ENCODE results near the gene SLC6A8. TPM values are rescaled to one million over a fixed set of nuclear protein-coding genes. Genes with fewer than 3 reads are reported as not detected.
A peak's percentile ranks its signal among the peaks of the same experiment; 100 is the strongest.
"Not testable (repeated sequence)": the region's sequence is repeated elsewhere in the genome, so short reads cannot be mapped to it uniquely, and the experiment has no call there.

The SLC6A8 gene
- total and polyA plus RNA-seq, 5 experiments from 2014 or later, result 0.04 to 0.49 (median 0.24) TPM; not detected in 1

GRCh38 chrX:153669901-153670731 is 17.6 kb upstream of the SLC6A8 start:
- ATAC-seq (no peak), DNase-seq (no peak)
- Mint-ChIP-seq H3K36me3 (peaks cover 0 to 2% (median 0%) of the 10 kb centered on the region in 3 donors), H3K27me3 (peaks cover 6 to 36% (median 27%) of the 10 kb centered on the region in 5 donors), H3K4me3 (no peak overlapping the region), H3K9me3 (peaks cover 0 to 2% (median 0%) of the 10 kb centered on the region in 9 donors), H3K4me1 (peaks cover 5 to 9% (median 7%) of the 10 kb centered on the region in 4 donors), H3K27ac (no peak overlapping the region)
- POLR2A ChIA-PET, result no interaction called here

- Mint-ChIP-seq H3K4me1 (peaks cover 5 to 9% (median 7%) of the 10 kb centered on the region in 4 donors), H3K4me3 (no peak overlapping the region), H3K27ac (no peak overlapping the region), H3K9me3 (peaks cover 0 to 2% (median 0%) of the 10 kb centered on the region in 9 donors), H3K36me3 (peaks cover 0 to 2% (median 0%) of the 10 kb centered on the region in 3 donors), H3K27me3 (peaks cover 6 to 36% (median 23%) of the 10 kb centered on the region in 5 donors)
- POLR2A ChIA-PET, result no interaction called here
- DNase-seq, result no peak
- no peak for ATAC-seq
Observed at GRCh38 chrX:153670748-153671588, 16.8 kb upstream of the SLC6A8 start.

GRCh38 chrX:153671589-153672530 is 15.9 kb upstream of the SLC6A8 start:
- POLR2A ChIA-PET, result no interaction called here
- no peak for DNase-seq
- Mint-ChIP-seq H3K27me3 (peaks cover 6 to 36% (median 21%) of the 10 kb centered on the region in 5 donors), H3K4me3 (no peak overlapping the region), H3K27ac (no peak overlapping the region), H3K9me3 (peaks cover 0 to 2% (median 0%) of the 10 kb centered on the region in 9 donors), H3K4me1 (peaks cover 5 to 9% (median 7%) of the 10 kb centered on the region in 4 donors), H3K36me3 (peaks cover 0 to 2% (median 0%) of the 10 kb centered on the region in 3 donors)
- no peak for ATAC-seq

- Mint-ChIP-seq H3K4me1 (peaks cover 4 to 6% (median 5%) of the 10 kb centered on the region in 4 donors), H3K4me3 (peak overlapping the region in 6 of 10 donors; percentile 24 to 49 (median 36)), H3K27me3 (peaks cover 6 to 28% (median 18%) of the 10 kb centered on the region in 5 donors), H3K9me3 (peaks cover 0 to 2% (median 0%) of the 10 kb centered on the region in 9 donors), H3K36me3 (peaks cover 0 to 2% (median 0%) of the 10 kb centered on the region in 3 donors), H3K27ac (no peak overlapping the region)
- POLR2A ChIA-PET, result no interaction called here
- DNase-seq (no peak), ATAC-seq (no peak)
Observed at GRCh38 chrX:153672531-153673427, 14.9 kb upstream of the SLC6A8 start.

- H3K4me3 Mint-ChIP-seq, result peak within 1 kb of the TSS in 8 of 10 donors; percentile 30 to 72 (median 49)
- H3K27ac Mint-ChIP-seq, result peak within 1 kb of the TSS in 2 of 10 donors; percentile 5 to 67
- no peak for DNase-seq
- H3K9me3 Mint-ChIP-seq, result peaks cover 0 to 2% (median 0%) of the 10 kb centered on the region in 9 donors
- peak in 1 of 2 donors; percentile 27 for ATAC-seq
- peaks cover 0 to 2% (median 0%) of the 10 kb centered on the region in 4 donors for H3K4me1 Mint-ChIP-seq
- peaks cover 0 to 2% (median 0%) of the 10 kb centered on the region in 3 donors for H3K36me3 Mint-ChIP-seq
- H3K27me3 Mint-ChIP-seq, result peaks cover 6 to 24% (median 15%) of the 10 kb centered on the region in 5 donors
- POLR2A ChIA-PET, result no interaction called here
Observed at GRCh38 chrX:153673428-153674218, 14.1 kb upstream of the SLC6A8 start, which contains the start of gene PNCK. TSS of gene PNCK (minus strand) at chrX:153673813. CDS start at chrX:153673076, 737 bp downstream.

GRCh38 chrX:153674219-153674851 is 13.4 kb upstream of the SLC6A8 start:
- Mint-ChIP-seq H3K4me3 (peak overlapping the region in 7 of 10 donors; percentile 30 to 72 (median 53)), H3K9me3 (peaks cover 0 to 2% (median 0%) of the 10 kb centered on the region in 9 donors), H3K27me3 (peaks cover 6 to 24% (median 17%) of the 10 kb centered on the region in 5 donors), H3K4me1 (peaks cover 0 to 2% (median 0%) of the 10 kb centered on the region in 4 donors), H3K27ac (peak overlapping the region in 2 of 10 donors; percentile 5 to 67), H3K36me3 (peaks cover 0 to 2% (median 0%) of the 10 kb centered on the region in 3 donors)
- POLR2A ChIA-PET, result no interaction called here
- ATAC-seq (no peak), DNase-seq (no peak)

GRCh38 chrX:153681175-153681574 is 6.6 kb upstream of the SLC6A8 start:
- ATAC-seq, result no peak
- Mint-ChIP-seq H3K4me3 (no peak overlapping the region), H3K27me3 (peaks cover 0 to 6% (median 3%) of the 10 kb centered on the region in 5 donors), H3K9me3 (peaks cover 0 to 5% (median 0%) of the 10 kb centered on the region in 9 donors), H3K27ac (no peak overlapping the region), H3K36me3 (no peaks in the 10 kb centered on the region), H3K4me1 (no peaks in the 10 kb centered on the region)
- no peak for DNase-seq
- POLR2A ChIA-PET, result no interaction called here

- not testable (repeated sequence) for H3K4me3 Mint-ChIP-seq, H3K4me1 Mint-ChIP-seq, H3K36me3 Mint-ChIP-seq, H3K9me3 Mint-ChIP-seq, H3K27ac Mint-ChIP-seq, DNase-seq, ATAC-seq
- peaks cover 0 to 12% (median 5%) of the 10 kb centered on the region in 5 donors for H3K27me3 Mint-ChIP-seq
- POLR2A ChIA-PET, result interaction anchor here (0.6 kb wide), 1 partner anchor 819 kb away, joined by 7 read pairs; no protein-coding TSS in a partner anchor
Observed at GRCh38 chrX:153683486-153683885, 4.2 kb upstream of the SLC6A8 start.

GRCh38 chrX:153684467-153685155 is 3.1 kb upstream of the SLC6A8 start:
- POLR2A ChIA-PET, result no interaction called here
- Mint-ChIP-seq H3K4me1 (peaks cover 0 to 6% (median 0%) of the 10 kb centered on the region in 4 donors), H3K36me3 (no peaks in the 10 kb centered on the region), H3K9me3 (peaks cover 0 to 5% (median 0%) of the 10 kb centered on the region in 9 donors), H3K4me3 (no peak overlapping the region), H3K27me3 (peaks cover 0 to 12% (median 2%) of the 10 kb centered on the region in 5 donors), H3K27ac (no peak overlapping the region)
- no peak for ATAC-seq
- peak in 1 of 10 donors; percentile 23 for DNase-seq
